GF-D8 (cell line): ENCODE data around the gene PLIN4.

Experiments
- DNase-seq: peaks from one replicate; lab custom pipeline; 2025; lab: John Stamatoyannopoulos, UW

The PLIN4 gene, protein sequence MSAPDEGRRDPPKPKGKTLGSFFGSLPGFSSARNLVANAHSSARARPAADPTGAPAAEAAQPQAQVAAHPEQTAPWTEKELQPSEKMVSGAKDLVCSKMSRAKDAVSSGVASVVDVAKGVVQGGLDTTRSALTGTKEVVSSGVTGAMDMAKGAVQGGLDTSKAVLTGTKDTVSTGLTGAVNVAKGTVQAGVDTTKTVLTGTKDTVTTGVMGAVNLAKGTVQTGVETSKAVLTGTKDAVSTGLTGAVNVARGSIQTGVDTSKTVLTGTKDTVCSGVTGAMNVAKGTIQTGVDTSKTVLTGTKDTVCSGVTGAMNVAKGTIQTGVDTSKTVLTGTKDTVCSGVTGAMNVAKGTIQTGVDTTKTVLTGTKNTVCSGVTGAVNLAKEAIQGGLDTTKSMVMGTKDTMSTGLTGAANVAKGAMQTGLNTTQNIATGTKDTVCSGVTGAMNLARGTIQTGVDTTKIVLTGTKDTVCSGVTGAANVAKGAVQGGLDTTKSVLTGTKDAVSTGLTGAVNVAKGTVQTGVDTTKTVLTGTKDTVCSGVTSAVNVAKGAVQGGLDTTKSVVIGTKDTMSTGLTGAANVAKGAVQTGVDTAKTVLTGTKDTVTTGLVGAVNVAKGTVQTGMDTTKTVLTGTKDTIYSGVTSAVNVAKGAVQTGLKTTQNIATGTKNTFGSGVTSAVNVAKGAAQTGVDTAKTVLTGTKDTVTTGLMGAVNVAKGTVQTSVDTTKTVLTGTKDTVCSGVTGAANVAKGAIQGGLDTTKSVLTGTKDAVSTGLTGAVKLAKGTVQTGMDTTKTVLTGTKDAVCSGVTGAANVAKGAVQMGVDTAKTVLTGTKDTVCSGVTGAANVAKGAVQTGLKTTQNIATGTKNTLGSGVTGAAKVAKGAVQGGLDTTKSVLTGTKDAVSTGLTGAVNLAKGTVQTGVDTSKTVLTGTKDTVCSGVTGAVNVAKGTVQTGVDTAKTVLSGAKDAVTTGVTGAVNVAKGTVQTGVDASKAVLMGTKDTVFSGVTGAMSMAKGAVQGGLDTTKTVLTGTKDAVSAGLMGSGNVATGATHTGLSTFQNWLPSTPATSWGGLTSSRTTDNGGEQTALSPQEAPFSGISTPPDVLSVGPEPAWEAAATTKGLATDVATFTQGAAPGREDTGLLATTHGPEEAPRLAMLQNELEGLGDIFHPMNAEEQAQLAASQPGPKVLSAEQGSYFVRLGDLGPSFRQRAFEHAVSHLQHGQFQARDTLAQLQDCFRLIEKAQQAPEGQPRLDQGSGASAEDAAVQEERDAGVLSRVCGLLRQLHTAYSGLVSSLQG (N-terminal part only)

DNA sequence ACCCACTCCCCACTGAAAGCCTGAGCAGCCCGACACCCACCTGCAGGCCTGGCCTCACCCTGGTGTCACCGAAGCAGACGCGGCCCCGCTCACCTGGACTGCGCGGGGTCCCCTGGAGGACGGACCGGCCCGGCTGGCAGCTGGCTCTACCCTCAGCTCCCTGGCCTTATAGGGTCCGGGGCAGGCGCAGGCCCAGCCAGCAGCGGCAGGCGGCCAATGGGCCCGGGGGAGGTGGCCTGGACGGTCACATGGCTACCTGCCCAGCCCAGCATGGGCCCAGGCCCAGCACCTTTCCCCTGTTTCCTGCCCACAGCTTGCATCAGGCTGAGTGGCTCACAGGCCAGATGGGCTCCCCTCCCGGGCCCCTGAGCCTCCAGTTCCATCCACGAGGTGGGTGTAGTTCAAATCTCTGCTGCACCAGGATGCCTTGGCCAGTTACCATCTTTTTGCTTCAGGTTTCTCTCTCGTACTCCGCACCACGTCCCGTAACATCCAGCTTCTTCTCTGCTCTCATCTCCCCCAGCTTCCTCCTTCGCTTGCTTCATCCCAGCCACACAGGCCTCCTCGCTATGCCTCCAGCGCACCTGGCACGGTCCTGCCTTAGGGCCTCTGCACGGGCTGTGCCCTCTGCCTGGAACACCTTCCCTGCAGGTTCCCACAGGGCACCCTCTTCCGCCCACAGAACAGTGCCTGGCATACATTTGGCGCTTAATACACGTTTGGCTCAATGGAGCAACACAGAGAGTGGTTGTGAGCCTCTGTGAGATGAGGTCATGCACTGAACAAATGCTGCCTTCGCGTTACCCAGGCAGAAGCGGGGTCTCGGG lies at the start of gene PLIN4:
Gene PLIN4, minus strand, starts transcription at position 142 of the 827 bp plus-strand sequence. CDS start 214 bp downstream, outside the sequence.
- peak; percentile 8 for DNase-seq

DNA sequence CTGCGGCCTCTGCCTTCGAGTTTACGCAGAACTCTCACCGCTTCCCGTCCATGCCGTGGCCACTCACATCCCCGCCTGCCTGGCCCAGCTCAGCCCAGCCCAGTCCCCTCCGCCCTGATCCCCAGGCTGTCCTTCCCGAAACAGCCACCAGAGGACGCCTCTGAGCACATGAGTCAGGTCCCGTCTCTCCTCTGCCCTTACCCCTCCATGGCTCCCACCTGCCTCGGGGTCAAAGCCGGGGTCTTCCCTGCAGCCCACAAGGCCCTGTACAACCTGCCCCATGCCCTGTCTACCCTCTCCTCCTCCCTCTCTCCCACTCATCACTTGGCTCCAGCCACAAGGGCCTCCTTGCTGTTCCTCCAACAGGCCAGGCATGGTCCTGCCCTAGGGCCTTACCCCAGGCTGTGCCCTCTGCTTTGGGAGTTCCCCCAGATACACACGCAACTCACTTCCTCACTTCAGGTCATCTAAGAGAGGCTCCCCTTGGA lies 49.3 kb upstream of the PLIN4 start:
- no peak for DNase-seq

DNA sequence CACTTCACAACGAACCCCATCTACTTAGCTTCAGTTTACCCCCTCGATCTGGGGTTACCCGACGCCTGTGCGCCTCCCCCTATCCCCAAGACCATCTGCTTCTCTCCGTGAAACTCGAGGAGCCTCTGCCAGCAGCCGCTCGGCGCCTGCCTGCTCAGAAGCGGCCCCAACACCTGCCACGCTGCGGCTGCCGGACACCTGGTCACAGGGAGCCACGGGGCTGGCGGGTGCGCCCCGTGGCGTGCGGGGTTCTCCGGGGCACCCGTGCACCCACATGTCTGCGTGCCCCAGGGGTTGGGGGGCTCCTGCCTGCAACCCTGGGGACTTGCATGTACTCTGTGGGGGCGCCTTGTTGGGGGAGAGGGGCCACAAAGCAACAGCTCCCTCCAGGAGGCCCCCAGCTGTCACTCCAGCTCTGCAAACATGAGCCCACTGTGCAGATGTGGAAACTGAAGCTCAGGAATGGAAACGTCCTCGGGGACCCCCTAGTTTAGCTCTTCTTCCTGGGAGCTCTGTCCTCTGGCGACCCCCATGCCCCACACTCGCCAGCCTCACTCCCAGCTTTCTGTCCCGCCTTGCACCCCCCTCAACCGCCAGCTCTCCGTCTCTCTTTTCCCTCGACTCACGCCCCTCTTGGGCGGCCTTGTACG lies 48.2 kb upstream of the PLIN4 start:
- DNase-seq: no peak

DNA sequence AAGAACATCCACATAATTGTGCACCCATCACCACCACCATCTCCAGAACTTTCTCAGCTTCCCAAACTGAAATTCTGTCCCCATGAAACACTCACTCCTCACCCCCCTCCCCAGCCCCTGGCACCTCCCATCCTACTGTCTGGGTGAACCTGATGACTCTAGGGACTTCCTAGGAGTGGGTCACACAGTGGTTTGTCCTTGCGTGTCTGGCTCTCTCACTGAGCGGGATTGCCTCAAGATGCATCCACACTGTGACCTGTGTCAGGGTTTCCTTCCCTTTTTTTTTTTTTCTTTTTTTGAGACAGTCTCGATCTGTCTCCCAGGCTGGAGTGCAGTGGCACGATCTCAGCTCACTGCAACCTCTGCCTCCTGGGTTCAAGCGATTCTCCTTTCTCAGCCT lies 45.3 kb upstream of the PLIN4 start:
- DNase-seq: peak; percentile 47

DNA sequence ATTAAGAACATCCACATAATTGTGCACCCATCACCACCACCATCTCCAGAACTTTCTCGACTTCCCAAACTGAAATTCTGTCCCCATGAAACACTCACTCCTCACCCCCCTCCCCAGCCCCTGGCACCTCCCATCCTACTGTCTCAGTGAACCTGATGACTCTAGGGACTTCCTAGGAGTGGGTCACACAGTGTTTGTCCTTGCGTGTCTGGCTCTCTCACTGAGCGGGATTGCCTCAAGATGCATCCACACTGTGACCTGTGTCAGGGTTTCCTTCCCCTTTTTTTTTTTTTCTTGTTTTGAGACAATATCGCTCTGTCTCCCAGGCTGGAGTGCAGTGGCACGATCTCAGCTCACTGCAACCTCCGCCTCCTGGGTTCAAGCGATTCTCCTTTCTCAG lies 43.8 kb upstream of the PLIN4 start:
- DNase-seq: peak; percentile 56

DNA sequence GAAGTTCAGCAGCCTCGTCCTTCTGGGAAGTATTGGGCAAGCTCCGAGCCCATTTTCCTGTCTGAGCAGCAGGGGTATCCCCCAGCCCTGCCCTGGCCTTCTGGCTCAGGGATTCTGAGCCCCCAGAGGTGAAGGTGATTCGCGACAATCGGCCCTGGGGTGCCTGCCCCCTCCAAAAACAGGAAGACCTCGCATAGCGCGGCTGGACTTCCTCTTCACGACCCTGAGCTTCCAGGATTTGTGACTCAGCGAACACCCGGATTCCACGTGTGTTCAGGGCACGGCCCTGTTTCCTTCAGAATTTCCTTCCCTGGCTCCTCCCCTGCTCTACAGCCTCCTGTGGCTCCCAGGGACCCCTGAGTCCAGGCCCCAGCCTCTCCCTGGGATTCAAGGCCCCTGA lies 41.3 kb upstream of the PLIN4 start, which contains the start of gene SEMA6B:
Gene SEMA6B, minus strand, starts transcription at position 116 of the 400 bp plus-strand sequence. CDS start 1,227 bp downstream, outside the sequence.
- DNase-seq: no peak

DNA sequence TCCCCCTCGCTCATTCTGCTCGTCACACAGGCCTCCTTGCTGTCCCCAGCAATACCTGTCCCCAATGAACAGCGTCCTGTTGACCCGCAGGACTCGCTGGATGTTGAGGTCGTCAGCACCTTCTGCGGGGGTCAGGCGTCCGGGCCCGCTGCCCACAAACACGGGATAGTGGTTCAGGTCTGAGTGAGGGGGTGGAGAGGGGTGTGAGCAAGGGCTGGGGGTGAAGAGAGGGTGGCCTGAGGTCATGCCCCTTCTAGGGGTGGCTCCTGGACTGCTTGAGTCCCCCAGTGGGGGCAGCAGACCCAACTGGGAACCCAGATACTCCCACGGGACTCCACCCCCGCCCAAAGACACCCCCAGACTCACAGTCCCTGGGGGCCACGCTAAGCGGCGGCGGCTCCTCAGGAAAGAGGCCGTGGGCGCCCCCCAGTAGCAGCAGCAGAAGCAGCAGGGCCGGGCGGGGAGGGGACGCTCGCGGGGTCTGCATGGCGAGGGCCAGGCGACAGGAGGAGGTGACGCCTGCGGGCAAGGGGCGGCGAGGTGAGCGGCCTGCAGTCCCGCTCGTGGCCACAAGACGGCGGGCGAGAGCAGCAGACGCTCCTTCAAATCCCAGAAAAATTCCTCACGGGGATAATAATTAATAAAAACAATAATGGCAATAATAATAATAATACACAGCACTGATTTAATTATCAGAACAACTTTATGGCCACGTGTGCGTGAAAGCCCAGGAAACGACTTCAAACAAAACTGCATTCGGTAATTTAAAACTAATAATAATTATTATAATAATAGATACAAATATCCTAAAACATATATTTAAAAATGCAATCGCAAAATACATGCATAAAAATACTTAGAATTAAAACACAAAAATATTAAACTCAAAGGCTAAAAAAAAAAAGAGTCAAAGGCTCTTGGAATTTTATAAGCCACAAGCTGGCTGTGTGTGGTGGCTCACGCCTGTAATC lies 40.0 kb upstream of the PLIN4 start:
- DNase-seq: no peak

DNA sequence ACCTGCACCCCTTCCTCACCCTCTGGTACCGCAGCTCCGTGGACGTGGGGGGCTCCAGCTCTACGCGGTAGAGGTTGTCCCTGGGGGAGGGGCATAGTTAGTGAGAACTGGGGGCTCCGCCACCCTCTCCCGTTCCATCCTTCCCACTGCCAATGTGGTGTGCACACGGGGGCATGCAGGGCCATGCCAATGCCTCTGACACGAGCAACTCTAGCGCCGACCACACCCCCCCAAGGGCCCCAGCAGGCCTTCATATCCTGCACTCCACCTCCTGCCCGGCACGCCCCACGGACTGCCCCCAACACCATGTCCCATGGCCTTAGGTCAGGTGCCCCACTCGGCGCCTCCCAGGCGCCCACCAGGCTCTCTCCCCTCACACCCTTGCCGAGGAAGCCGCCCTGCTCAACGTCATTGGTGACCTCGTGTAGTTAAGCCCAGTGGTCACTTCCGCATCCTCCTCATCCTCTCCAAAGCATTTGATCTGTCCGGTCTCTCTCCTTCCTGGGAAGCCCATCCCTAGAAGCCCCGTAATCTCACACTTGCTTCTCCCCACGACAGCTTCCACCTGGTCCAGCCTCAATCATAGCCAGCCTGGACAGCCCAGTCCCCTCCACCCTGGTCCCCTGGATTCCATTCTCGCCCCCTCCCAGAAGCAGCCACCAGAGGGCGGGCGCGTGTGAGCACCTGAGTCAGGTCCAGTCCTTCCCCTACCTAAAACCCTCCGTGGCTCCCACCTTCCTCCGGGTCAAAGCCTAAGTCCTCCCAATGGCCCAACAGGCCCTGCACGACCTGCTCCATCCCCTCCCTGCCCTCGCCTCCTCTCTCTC lies 39.1 kb upstream of the PLIN4 start:
- no peak for DNase-seq

DNA sequence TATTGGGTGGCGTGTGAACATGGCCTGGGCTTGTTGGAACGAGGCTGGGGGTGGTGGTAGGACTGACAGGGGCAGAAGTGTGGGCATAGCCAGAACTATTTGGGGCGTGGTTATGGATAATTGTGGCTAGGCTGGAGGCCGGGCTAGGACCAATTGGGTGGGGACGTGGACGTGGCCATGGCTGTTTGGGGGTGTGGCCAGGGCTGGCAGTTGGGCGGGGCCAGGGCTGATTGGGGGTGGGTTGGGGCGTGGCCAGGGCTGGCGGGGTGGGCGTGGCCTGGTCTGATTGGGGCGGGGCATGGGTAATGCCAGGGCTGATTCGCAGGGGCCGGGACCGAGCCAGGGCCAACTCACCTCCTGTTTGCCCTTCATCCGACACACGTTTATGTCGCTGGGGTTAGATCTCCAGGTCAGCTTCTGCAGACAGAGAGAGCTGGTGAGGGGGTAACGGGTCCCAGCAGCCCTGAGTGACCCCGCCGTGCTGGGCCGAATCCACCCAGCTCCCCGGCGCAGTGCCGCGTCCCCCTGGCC lies 38.4 kb upstream of the PLIN4 start:
- DNase-seq: no peak

DNA sequence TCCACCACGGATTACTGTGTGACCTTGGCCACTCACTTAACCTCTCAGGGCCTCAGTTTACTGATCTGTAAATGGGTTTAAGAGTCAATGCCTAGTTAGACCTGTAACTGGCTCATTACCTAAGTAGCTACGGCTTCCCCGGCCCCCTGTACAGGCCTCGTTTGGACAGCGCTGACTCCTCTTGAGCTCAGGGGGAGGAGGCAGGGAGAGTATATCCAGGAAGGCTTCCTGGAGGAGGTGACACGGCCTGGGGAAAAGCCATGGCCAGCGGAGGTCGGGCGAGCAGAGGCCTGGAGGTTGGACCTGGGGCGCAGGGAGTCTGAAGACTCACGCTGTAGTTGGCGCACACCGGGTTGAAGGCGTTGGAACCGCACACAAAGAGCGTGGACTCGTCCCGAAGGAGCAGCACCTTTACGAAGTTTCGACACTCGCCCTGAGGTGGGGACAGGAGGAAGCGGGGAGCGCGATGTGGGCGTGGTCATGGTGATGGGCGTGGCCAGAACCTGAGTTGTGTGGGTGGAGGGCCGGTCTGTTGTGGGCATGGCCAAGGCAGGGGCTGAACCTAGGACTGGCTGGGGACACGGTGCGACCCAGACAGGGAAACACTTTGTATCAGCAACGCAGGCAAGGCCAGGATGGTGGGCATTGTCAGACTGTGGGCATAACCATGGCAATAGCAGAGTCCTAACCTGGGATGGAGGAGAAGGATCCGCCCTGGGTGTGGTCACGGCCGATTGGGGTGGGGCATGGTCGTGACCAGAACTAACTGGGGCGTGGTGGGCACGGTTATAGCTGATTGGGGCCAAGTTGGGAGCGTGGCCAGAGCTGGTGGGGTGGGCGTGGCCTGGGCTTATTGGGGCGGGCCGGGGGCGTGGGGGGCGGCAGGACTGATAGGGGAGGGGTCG lies 37.6 kb upstream of the PLIN4 start:
- no peak for DNase-seq

DNA sequence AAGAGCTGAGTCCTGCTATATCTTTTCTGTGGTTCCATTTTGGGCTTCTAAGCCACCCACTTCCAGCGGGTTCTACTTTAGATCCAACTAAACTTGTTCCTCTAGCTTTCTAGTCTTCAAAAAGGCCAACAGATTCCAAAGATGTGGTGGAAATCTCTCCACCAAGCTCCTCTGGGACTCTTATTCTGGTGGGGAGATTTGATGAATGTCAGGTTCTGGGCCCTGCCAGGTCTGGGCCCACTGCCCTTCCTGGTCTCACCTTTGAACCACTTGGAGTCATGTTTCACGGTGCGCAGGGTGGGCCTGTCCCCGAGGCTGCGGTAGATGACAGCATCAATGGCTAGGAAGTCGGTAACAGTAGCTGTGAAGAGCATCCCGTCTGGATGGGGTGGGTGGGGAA lies 36.4 kb upstream of the PLIN4 start:
- no peak for DNase-seq

DNA sequence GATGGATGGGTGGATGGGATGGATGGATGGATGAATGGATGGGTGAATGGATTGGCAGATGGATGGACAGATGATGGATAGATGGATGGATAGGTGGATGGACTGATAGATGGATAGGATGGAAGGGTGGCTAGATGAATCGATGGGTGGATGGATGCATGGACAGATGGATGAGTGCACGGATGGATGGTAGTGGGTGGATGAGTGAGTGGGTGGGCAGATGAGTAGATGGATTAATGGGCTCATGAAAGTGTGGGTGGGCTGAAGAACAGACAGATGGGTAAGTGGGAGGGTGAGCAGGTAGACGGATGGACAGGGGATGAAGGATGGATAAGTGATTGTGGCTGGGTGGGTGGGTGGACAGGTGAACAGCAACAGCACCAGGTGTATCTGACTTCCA lies 35.5 kb upstream of the PLIN4 start:
- DNase-seq: no peak

DNA sequence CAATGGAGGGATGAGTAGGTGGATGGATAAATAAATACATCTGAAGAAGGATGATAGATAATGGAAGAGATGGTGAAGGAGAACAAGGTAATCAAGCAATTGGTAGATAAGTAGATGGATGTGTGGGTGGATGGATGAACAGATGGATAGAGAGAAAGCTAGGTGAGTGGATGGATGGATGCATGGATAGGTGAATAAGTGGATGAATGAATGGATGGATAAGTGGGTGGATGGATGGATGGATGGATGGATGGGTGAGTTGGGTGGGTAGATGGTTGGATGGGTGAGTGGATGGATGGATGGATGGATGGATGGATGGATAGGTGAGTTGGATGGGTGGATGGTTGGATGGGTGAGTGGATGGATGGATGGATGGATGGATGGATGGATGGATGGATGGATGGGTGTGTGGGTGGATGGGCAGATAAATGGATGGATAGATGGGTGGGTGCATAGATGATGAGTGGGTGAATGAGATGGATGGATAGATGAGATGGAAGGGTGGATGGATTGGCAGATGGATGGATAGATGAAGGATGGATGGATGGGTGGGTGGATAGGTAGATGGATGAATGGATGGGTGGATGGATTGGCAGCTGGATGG lies 34.9 kb upstream of the PLIN4 start:
- no peak for DNase-seq

DNA sequence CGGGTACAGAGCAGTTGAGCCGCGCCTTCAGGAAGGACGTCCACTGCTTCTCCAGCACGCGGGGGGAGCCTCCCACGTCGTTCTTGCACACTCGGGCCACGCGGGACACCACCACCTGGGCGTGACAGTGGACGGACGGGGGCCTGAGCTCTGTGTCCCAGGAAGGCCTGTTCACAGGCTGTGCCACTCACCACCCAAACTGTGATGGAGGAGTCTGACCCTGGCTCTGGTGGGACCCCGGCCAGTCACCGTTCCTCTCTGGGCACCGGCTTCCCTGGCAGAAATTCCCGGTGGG lies 34.2 kb upstream of the PLIN4 start:
- DNase-seq: no peak

DNA sequence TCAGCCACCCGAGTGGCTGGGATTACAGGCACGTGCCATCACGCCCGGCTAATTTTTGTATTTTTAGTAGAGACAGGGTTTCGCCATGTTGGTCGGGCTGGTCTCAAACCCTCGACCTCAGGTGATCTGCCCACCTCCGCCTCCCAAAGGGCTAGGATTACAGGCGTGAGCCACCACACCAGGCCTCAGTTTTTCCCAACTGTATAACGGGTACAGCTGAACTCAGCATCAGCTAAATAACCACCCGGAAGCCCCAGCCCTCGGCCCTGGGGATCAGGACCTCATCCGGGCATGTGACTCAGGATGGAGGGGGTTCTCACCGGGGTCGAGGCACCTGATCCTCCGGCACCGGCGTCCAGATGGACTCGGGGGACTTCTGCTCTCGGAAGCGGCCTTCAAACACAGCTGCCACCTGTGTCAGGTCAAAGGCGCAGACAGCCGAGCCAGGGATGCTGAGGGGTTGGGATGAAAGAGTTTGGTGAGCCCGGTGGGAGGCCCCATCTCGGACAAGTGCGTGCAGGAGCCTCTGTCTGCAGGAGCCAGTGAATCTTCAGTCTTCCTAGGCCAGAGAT lies 32.3 kb upstream of the PLIN4 start:
- no peak for DNase-seq

DNA sequence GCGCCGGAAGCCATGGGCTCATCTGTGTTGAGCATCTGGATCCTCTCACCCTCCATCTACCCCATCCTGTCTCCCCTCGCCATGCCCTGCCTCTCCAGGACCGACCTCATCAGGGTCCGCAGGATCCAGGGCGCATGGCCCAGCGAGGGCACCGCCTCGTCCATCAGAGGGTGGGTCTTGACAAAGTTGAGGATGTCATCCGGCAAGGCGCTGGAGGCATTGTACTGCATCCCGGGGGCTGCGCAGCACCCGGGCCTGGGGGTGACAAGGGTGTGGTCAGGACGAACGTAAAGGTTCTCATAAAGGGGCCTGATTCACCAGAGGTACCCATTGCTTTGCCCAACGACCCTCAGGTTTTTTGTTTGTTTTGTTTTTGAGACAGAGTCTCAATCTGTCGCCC lies 31.7 kb upstream of the PLIN4 start:
- no peak for DNase-seq

DNA sequence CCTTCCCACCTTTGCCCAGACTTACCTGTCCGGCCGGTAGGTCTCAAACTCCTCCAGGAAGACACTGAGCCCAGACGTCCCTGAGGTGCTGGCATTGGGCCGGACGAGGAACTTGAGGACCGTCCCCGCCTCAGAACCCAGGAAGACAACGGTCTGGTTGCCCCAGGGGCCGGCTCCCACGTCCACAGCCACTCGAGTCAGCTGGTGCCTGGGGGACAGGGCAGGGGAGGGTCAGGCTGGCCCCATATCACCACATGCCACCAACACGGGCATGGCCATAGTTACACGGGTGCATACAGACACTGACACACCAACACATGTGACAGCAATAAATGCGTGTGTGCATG lies 29.9 kb upstream of the PLIN4 start:
- no peak for DNase-seq
